ENCODE measurements around the gene KCNJ1. TPM values are rescaled to one million over a fixed set of nuclear protein-coding genes. Genes with fewer than 3 reads are reported as not detected.

The KCNJ1 gene
- total RNA-seq: not detected in 3 replicates

GRCh38 chr11:128867277-128867676 lies at the start of gene KCNJ1:
Gene KCNJ1, minus strand, starts transcription at chr11:128867296. Its CDS starts 27,053 bp downstream, at chr11:128840243.
- TF ChIP-seq CTCF (IDR thresholded peaks at IDR 0.05; ENCODE audit: unreplicated experiment): no peak
- no peak for DNase-seq (ENCODE audit: low spot score in 2 of 2, unreplicated experiment in 2 of 2)
- Mint-ChIP-seq H3K27me3 (ENCODE audit: low read depth) (peaks cover 17% of the 10 kb centered on the region), H3K4me3 (no peak within 1 kb of the TSS), H3K4me1 (peaks cover 6% of the 10 kb centered on the region), H3K36me3 (no peaks in the 10 kb centered on the region), H3K9me3 (no peaks in the 10 kb centered on the region), H3K27ac (no peak within 1 kb of the TSS)

- no peaks in the 10 kb centered on the region for H3K9me3 Mint-ChIP-seq
- peaks cover 14% of the 10 kb centered on the region for H3K27me3 Mint-ChIP-seq (ENCODE audit: low read depth)
- H3K4me3 Mint-ChIP-seq: no peak overlapping the region
- H3K4me1 Mint-ChIP-seq: no peaks in the 10 kb centered on the region
- no peak overlapping the region for H3K27ac Mint-ChIP-seq
- no peaks in the 10 kb centered on the region for H3K36me3 Mint-ChIP-seq
- DNase-seq (ENCODE audit: low spot score in 2 of 2, unreplicated experiment in 2 of 2): no peak
- TF ChIP-seq CTCF (IDR thresholded peaks at IDR 0.05; ENCODE audit: unreplicated experiment): no peak
Measured at GRCh38 chr11:128916681-128917080, 49.6 kb upstream of the KCNJ1 start.

- Mint-ChIP-seq H3K36me3 (no peaks in the 10 kb centered on the region), H3K27ac (no peak overlapping the region), H3K27me3 (ENCODE audit: low read depth) (peaks cover 14% of the 10 kb centered on the region), H3K9me3 (no peaks in the 10 kb centered on the region), H3K4me1 (no peaks in the 10 kb centered on the region), H3K4me3 (no peak overlapping the region)
- TF ChIP-seq CTCF (IDR thresholded peaks at IDR 0.05; ENCODE audit: unreplicated experiment): no peak
- no peak for DNase-seq (ENCODE audit: low spot score in 2 of 2, unreplicated experiment in 2 of 2)
Measured at GRCh38 chr11:128916037-128916572, 49.0 kb upstream of the KCNJ1 start.

- no peak for TF ChIP-seq CTCF (IDR thresholded peaks at IDR 0.05; ENCODE audit: unreplicated experiment)
- Mint-ChIP-seq H3K4me1 (no peaks in the 10 kb centered on the region), H3K36me3 (no peaks in the 10 kb centered on the region), H3K27ac (no peak overlapping the region), H3K9me3 (no peaks in the 10 kb centered on the region), H3K4me3 (no peak overlapping the region), H3K27me3 (ENCODE audit: low read depth) (peaks cover 14% of the 10 kb centered on the region)
- DNase-seq (ENCODE audit: low spot score in 2 of 2, unreplicated experiment in 2 of 2): no peak
Measured at GRCh38 chr11:128915149-128915521, 48.0 kb upstream of the KCNJ1 start.

- Mint-ChIP-seq H3K36me3 (no peaks in the 10 kb centered on the region), H3K9me3 (no peaks in the 10 kb centered on the region), H3K4me3 (no peak overlapping the region), H3K27ac (no peak overlapping the region), H3K27me3 (ENCODE audit: low read depth) (peaks cover 14% of the 10 kb centered on the region), H3K4me1 (no peaks in the 10 kb centered on the region)
- no peak for TF ChIP-seq CTCF (IDR thresholded peaks at IDR 0.05; ENCODE audit: unreplicated experiment)
- no peak for DNase-seq (ENCODE audit: low spot score in 2 of 2, unreplicated experiment in 2 of 2)
Measured at GRCh38 chr11:128914216-128915148, 47.4 kb upstream of the KCNJ1 start.
